PC-3 (cell line): Measurements from ENCODE around the gene NPPB. TPM values are rescaled to one million over a fixed set of nuclear protein-coding genes. Genes with fewer than 3 reads are reported as not detected.

Experiments used
- ATAC-seq: fragments of 200-7000 bp; cut with Tn5 transposase; 2 replicates; pipeline ENCODE4 v1.9.1; 2020; ENCODE audit warnings: mild to moderate bottlenecking, moderate library complexity
- BruUV-seq: library from RNA; stranded (reverse); fragments of 400-500 nt; replicated peaks from 2 replicates; lab custom pipeline; 2021; lab: Mats Ljungman, UMichigan
- CTCF ChIA-PET: fragments of 300-600 bp; sonication (Branson Sonifier 250); formaldehyde crosslinking; loops from one replicate; lab custom pipeline; 2022; ENCODE audit warnings: antibody characterized with exemption; lab: Charles Lee
- POLR2A ChIA-PET: fragments of 300-600 bp; sonication (Branson Sonifier 250); formaldehyde crosslinking; loops from one replicate; lab custom pipeline; 2022; ENCODE audit warnings: antibody characterized with exemption; ENCODE audit not compliant: unreplicated experiment; lab: Charles Lee
- DNase-seq: peaks from one replicate; pipeline ENCODE4 v3.0.0-alpha.2; 2015
- H2AFZ ChIP-seq: fragments of 300-600 bp; sonication (generic); 2 replicates; pipeline ENCODE4 v1.6.0; 2016; ENCODE audit warnings: antibody characterized with exemption, low read length
- H3F3A ChIP-seq: fragments of 300-600 bp; sonication (generic); one replicate; pipeline ENCODE4 v1.6.0; 2017; ENCODE audit warnings: antibody characterized with exemption, low read length, control low read depth, mild to moderate bottlenecking; ENCODE audit not compliant: unreplicated experiment
- H3K27ac ChIP-seq: fragments of 300-600 bp; sonication (generic); 2 replicates; pipeline ENCODE4 v1.5.1; 2016; ENCODE audit warnings: mild to moderate bottlenecking, low read length
- H3K27me3 ChIP-seq: fragments of 300-600 bp; sonication (generic); 2 replicates; pipeline ENCODE4 v1.6.1; 2016; ENCODE audit warnings: low read length, mixed read lengths
- H3K36me3 ChIP-seq: fragments of 300-600 bp; sonication (generic); 2 replicates; pipeline ENCODE4 v1.6.1; 2016; ENCODE audit warnings: low read depth, mixed run types, low read length, mixed read lengths
- H3K4me1 ChIP-seq: fragments of 300-600 bp; sonication (generic); 2 replicates; pipeline ENCODE4 v1.5.1; 2016; ENCODE audit warnings: low read length; ENCODE audit not compliant: insufficient read depth
- H3K4me2 ChIP-seq: fragments of 300-600 bp; sonication (generic); 2 replicates; pipeline ENCODE4 v1.6.0; 2016; ENCODE audit warnings: low read length
- H3K4me3 ChIP-seq: fragments of 300-600 bp; sonication (generic); 2 replicates; pipeline ENCODE4 v1.5.1; 2016; ENCODE audit warnings: mild to moderate bottlenecking, low read length, mixed read lengths
- H3K79me2 ChIP-seq: fragments of 300-600 bp; sonication (generic); 2 replicates; pipeline ENCODE4 v1.6.1; 2017; ENCODE audit warnings: low read length, mixed read lengths
- H3K9ac ChIP-seq: fragments of 300-600 bp; sonication (generic); 2 replicates; pipeline ENCODE4 v1.6.0; 2016; ENCODE audit warnings: mild to moderate bottlenecking, low read length
- H3K9me2 ChIP-seq: fragments of 300-600 bp; sonication (generic); replicated peaks from 2 replicates; pipeline ENCODE4 v1.6.1; 2016; ENCODE audit warnings: mixed run types, low read length, mixed read lengths
- H3K9me3 ChIP-seq: fragments of 300-600 bp; sonication (generic); 2 replicates; pipeline ENCODE4 v1.6.1; 2016; ENCODE audit warnings: low read length, mixed read lengths
- H4K20me1 ChIP-seq: fragments of 300-600 bp; sonication (generic); 2 replicates; pipeline ENCODE4 v1.6.1; 2016; ENCODE audit warnings: low read length, mixed read lengths
- CTCF ChIP-seq: fragments of 300-600 bp; sonication (generic); conservative IDR thresholded peaks from 2 replicates; pipeline ENCODE4 v1.5.1; 2017; ENCODE audit warnings: antibody characterized with exemption, low read depth, mild to moderate bottlenecking, low read length
- EZH2 ChIP-seq: fragments of 300-600 bp; sonication (generic); IDR thresholded peaks from one replicate; pipeline ENCODE4 v1.6.1; 2017; ENCODE audit warnings: antibody characterized with exemption, mild to moderate bottlenecking, low read length; ENCODE audit not compliant: unreplicated experiment
- EZH2phosphoT487 ChIP-seq: fragments of 300-600 bp; sonication (generic); IDR thresholded peaks from 2 replicates; pipeline ENCODE4 v1.6.1; 2018; ENCODE audit warnings: mild to moderate bottlenecking, antibody characterized with exemption, low read length, borderline replicate concordance
- intact Hi-C: fragments of 100-400 bp; cut with micrococcal nuclease; formaldehyde crosslinking; loops from 2 replicates; pipeline ENCODE4 v1.9.0; 2023
- total RNA-seq: library from RNA; depleted of rRNA; stranded (reverse); fragments of >200 nt; gene quantifications from 2 replicates; pipeline ENCODE4 v1.2.3, GENCODE V29; 2014

The NPPB gene
- total RNA-seq, 1 experiment from 2014 or later, result not detected

GRCh38 chr1:11907275-11908094 lies 48.7 kb upstream of the NPPB start:
- ChIA-PET CTCF (interaction anchor here (0.6 to 1.2 kb wide), 3 partner anchors 69 to 209 kb away, joined by 3 to 7 read pairs (median 4); partner anchors contain the start of gene MFN2), POLR2A (interaction anchor here (0.6 to 2.8 kb wide), 13 partner anchors 12 to 270 kb away, joined by 3 to 28 read pairs (median 6); partner anchors contain the start of genes CLCN6, MFN2, MIIP and MTHFR)
- DNase-seq, result peak; percentile 95
- Histone ChIP-seq H3K4me2 (peak overlapping the region; percentile 70), H3K9me2 (no peaks in the 10 kb centered on the region), H3F3A (no peaks in the 10 kb centered on the region), H3K27me3 (no peaks in the 10 kb centered on the region), H3K27ac (peak overlapping the region; percentile 95), H3K4me3 (peak overlapping the region; percentile 47; the same call in 1 of the 2 replicates), H3K79me2 (no peaks in the 10 kb centered on the region), H4K20me1 (no peaks in the 10 kb centered on the region), H2AFZ (peak overlapping the region; percentile 48; the same call in 1 of the 2 replicates), H3K36me3 (no peaks in the 10 kb centered on the region), H3K9me3 (no peaks in the 10 kb centered on the region), H3K4me1 (peaks cover 3% of the 10 kb centered on the region; the same call in 1 of the 2 replicates), H3K9ac (peak overlapping the region; percentile 88)
- intact Hi-C loops, result loop anchor here (2.0 to 5.0 kb wide), 3 partner anchors 21 to 75 kb away; partner anchors contain the start of gene MFN2
- ATAC-seq, result peak; percentile 53
- TF ChIP-seq EZH2phosphoT487 (no peak), CTCF (peak; percentile 70)
- BruUV-seq, result no TSS peak

GRCh38 chr1:11906870-11907269 lies 48.1 kb upstream of the NPPB start:
- Histone ChIP-seq H3K4me1 (peaks cover 3% of the 10 kb centered on the region; the same call in 1 of the 2 replicates), H3K79me2 (no peaks in the 10 kb centered on the region), H3K36me3 (no peaks in the 10 kb centered on the region), H3K4me3 (no peak overlapping the region), H3F3A (no peaks in the 10 kb centered on the region), H3K9me3 (no peaks in the 10 kb centered on the region), H3K27me3 (no peaks in the 10 kb centered on the region), H3K27ac (no peak overlapping the region), H4K20me1 (no peaks in the 10 kb centered on the region), H3K9me2 (no peaks in the 10 kb centered on the region), H3K9ac (no peak overlapping the region), H3K4me2 (no peak overlapping the region), H2AFZ (no peak overlapping the region)
- ChIA-PET CTCF (no interaction called here), POLR2A (no interaction called here)
- intact Hi-C loops, result loop anchor here (5.0 kb wide), 1 partner anchor 75 kb away; the partner anchor contains the start of gene MFN2
- no peak for ATAC-seq
- TF ChIP-seq EZH2 (no peak), CTCF (no peak), EZH2phosphoT487 (no peak)
- DNase-seq, result no peak
- no TSS peak for BruUV-seq
